ENCODE measurements around the gene PRR5L.

DNA sequence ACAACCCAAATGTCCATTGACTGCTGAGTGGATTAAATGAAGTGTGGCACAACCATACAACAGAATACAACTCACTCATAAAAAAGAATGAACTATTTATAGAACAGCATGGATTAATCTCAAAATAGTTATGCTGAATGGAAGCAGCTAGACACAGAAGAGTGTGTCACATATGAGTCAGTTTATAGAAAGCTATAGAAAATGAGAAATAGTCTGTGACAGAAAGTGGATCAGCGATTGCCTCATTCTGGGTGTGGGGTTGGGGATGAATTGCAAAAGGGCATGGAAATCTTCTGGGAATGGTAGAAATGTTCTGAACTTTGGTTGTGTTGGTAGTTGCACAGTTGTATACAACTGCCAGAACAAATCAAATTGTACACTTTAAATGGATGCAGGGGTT, 37.4 kb downstream of the PRR5L start:
- TF ChIP-seq, protein P1, sequence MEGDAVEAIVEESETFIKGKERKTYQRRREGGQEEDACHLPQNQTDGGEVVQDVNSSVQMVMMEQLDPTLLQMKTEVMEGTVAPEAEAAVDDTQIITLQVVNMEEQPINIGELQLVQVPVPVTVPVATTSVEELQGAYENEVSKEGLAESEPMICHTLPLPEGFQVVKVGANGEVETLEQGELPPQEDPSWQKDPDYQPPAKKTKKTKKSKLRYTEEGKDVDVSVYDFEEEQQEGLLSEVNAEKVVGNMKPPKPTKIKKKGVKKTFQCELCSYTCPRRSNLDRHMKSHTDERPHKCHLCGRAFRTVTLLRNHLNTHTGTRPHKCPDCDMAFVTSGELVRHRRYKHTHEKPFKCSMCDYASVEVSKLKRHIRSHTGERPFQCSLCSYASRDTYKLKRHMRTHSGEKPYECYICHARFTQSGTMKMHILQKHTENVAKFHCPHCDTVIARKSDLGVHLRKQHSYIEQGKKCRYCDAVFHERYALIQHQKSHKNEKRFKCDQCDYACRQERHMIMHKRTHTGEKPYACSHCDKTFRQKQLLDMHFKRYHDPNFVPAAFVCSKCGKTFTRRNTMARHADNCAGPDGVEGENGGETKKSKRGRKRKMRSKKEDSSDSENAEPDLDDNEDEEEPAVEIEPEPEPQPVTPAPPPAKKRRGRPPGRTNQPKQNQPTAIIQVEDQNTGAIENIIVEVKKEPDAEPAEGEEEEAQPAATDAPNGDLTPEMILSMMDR (optimal IDR thresholded peaks at IDR 0.05 in 1 of 3, IDR thresholded peaks at IDR 0.05 in 1 of 3, conservative IDR thresholded peaks at IDR 0.05 in 1 of 3; ENCODE audit: extremely low read depth in 1 of 3, insufficient read depth in 2 of 3, low read length in 3 of 3), result no peak
- no peak for TF ChIP-seq EZH2 (IDR thresholded peaks at IDR 0.05; ENCODE audit: low read length)
